Mesothelial cell of epicardium (in vitro differentiated cells): ENCODE data around the gene CPLX1. TPM values are rescaled to one million over a fixed set of nuclear protein-coding genes. Genes with fewer than 3 reads are reported as not detected.

Experiments
- DNase-seq, 2 experiments: peaks; one replicate each; pipeline ENCODE4 v3.0.0; 2021; ENCODE audit warnings: low spot score in 2 of 2; ENCODE audit not compliant: unreplicated experiment in 2 of 2
- H3K27ac Mint-ChIP-seq: 2 replicates; pipeline ENCODE4 v1.8.0; 2021; ENCODE audit warnings: mixed read lengths
- H3K27me3 Mint-ChIP-seq: 2 replicates; pipeline ENCODE4 v1.8.0; 2021; ENCODE audit warnings: low read depth, mixed read lengths
- H3K36me3 Mint-ChIP-seq: 2 replicates; pipeline ENCODE4 v1.8.0; 2021; ENCODE audit warnings: mixed read lengths
- H3K4me1 Mint-ChIP-seq: 2 replicates; pipeline ENCODE4 v1.8.0; 2021; ENCODE audit warnings: mixed read lengths
- H3K4me3 Mint-ChIP-seq: 2 replicates; pipeline ENCODE4 v1.8.0; 2021; ENCODE audit warnings: mild to moderate bottlenecking, moderate library complexity, mixed read lengths
- H3K9me3 Mint-ChIP-seq: 2 replicates; pipeline ENCODE4 v1.8.0; 2021; ENCODE audit warnings: mixed read lengths
- total RNA-seq: library from RNA; stranded (reverse); gene quantifications from 3 replicates; pipeline ENCODE4 v1.2.1, GENCODE V29; 2021
- TF ChIP-seq, protein P1 (sequence below): fragments of 200-600 bp; sonication (generic); IDR thresholded peaks from one replicate; pipeline ENCODE4 v1.5.0; 2021; ENCODE audit warnings: antibody characterized with exemption; ENCODE audit not compliant: unreplicated experiment

CPLX1 gene
- total RNA-seq, 1 donor from 2014 or later, result 4.6 TPM

DNA sequence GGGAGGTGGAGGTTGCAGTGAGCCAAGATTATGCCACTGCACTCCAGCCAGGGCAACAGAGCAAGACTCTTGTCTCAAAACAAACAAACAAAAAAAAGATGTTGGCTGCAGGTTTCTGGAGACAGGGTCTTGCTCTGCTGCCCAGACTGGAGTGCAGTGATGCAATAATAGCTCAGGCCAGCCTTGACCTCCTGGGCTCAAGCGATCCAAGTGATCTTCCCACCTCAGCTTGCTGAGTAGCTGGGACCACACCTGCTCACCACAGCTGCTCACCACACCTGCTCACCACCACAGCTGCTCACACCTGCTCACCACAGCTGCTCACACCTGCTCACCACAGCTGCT is 29.9 kb upstream of the CPLX1 start:
- Mint-ChIP-seq H3K4me1 (no peaks in the 10 kb centered on the region), H3K27ac (no peak overlapping the region), H3K4me3 (no peak overlapping the region), H3K27me3 (no peaks in the 10 kb centered on the region), H3K36me3 (peaks cover 44% of the 10 kb centered on the region), H3K9me3 (no peaks in the 10 kb centered on the region)
- no peak for DNase-seq
- TF ChIP-seq, protein P1, sequence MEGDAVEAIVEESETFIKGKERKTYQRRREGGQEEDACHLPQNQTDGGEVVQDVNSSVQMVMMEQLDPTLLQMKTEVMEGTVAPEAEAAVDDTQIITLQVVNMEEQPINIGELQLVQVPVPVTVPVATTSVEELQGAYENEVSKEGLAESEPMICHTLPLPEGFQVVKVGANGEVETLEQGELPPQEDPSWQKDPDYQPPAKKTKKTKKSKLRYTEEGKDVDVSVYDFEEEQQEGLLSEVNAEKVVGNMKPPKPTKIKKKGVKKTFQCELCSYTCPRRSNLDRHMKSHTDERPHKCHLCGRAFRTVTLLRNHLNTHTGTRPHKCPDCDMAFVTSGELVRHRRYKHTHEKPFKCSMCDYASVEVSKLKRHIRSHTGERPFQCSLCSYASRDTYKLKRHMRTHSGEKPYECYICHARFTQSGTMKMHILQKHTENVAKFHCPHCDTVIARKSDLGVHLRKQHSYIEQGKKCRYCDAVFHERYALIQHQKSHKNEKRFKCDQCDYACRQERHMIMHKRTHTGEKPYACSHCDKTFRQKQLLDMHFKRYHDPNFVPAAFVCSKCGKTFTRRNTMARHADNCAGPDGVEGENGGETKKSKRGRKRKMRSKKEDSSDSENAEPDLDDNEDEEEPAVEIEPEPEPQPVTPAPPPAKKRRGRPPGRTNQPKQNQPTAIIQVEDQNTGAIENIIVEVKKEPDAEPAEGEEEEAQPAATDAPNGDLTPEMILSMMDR, result no peak

DNA sequence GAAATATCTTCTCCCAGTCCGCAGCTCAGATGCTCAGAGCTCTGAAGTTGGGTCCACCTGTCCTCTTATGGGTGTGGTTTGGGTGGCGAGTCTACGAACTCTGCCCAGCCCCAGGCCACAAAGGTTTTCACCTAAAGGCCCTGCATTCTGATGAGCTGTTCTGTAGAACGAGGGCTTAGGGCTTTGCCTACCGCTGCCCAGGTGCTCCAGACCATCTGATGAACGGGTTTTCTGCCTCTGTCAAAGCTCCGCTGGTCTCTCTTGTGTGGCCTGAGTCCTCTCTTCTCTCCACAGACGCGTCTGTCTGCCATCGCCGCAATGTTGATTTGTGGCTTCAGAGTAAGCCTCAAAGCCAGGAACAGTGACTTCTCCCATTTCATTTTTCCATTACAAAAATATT is 28.4 kb upstream of the CPLX1 start:
- H3K9me3 Mint-ChIP-seq, result no peaks in the 10 kb centered on the region
- no peak overlapping the region for H3K4me3 Mint-ChIP-seq
- no peaks in the 10 kb centered on the region for H3K27me3 Mint-ChIP-seq
- H3K36me3 Mint-ChIP-seq, result peaks cover 38% of the 10 kb centered on the region
- TF ChIP-seq, protein P1, result no peak
- no peak for DNase-seq
- H3K4me1 Mint-ChIP-seq, result no peaks in the 10 kb centered on the region
- H3K27ac Mint-ChIP-seq, result no peak overlapping the region

DNA sequence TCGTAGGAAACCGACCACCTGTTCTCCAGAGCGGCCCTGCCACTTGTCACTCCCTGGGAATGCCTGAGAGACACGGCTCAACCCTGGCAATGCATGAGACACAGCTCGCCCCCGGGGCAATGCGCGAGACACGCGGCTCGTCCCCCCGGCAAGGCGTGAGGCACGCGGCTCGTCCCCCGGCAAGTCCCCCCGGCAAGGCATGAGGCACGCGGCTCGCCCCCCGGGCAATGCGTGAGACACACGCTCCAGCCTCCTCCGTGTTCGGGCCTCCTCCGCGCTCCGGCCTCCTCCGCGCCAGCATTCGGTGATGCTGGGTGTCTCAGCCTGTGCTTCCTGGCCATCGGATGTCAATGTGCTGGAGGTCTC is 27.5 kb upstream of the CPLX1 start:
- H3K36me3 Mint-ChIP-seq, result peaks cover 37% of the 10 kb centered on the region
- DNase-seq, result no peak
- no peak overlapping the region for H3K4me3 Mint-ChIP-seq
- no peak overlapping the region for H3K27ac Mint-ChIP-seq
- no peaks in the 10 kb centered on the region for H3K9me3 Mint-ChIP-seq
- TF ChIP-seq, protein P1, result no peak
- no peaks in the 10 kb centered on the region for H3K27me3 Mint-ChIP-seq
- no peaks in the 10 kb centered on the region for H3K4me1 Mint-ChIP-seq

DNA sequence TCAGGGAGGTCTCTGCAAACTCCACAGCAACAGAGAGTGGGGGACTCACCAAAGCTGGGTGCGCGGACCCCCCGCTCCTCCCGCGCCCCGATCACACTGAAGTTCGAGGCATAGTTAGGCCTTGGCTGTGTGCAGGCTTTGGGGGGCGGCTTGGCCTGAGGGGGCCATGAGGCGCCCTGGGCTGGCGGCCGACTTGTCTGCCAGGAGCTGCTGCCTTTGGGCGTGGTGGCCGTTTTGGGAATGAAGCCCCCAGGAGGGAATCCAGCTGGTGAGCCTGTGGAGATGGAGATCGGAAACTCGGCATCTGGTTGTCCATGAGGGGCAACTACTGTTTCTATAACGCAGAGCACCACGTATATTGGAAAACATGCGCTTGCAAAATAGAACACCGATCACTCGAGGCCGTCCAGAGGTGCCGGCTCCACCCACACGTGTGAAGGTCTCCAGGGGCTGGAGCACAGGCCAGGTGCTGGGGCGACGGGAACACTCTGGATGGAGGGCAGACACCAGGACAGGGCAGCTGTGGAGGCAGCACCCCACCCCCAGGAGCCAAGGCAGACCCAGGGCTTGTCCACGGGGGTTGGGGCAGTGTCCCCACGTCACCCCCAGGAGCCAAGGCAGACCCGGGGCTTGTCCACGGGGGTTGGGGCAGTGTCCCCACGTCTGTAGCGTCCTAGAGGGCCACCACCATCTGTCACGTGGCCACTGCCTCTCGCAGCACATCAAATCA is 25.9 kb upstream of the CPLX1 start:
- Mint-ChIP-seq H3K4me1 (no peaks in the 10 kb centered on the region), H3K27ac (no peak overlapping the region)

DNA sequence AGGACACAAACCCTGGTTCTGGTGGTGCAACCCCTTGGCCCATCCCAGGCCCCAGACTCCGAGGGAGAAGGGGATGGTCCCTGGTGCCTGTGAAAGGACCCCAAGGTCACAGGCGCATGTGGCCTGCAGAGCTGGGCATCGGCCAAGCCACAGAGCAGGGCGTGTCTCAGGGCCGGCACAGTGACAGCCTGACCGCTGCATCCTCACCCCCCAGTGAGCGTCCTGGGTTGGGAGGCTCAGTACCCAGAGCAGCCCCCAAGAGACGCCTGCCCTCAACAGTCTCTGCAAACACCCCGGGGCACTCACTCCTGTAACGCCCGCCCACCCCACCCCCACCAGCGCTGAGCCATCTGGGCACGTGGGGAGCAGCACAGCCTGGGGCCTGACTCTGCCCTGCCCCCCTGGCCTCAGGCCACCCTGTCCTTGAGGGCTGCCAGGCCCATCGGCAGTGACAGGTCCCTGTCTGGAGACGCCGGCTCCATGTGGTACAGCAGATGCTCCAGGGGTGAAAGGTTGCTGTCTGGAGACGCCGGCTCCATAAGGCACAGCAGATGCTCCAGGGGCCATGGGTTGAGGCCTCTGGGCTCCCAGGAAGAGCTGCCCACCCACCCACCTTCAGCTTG is 24.5 kb upstream of the CPLX1 start:
- no peaks in the 10 kb centered on the region for H3K9me3 Mint-ChIP-seq
- DNase-seq, result no peak
- no peak overlapping the region for H3K4me3 Mint-ChIP-seq
- no peaks in the 10 kb centered on the region for H3K27me3 Mint-ChIP-seq
- TF ChIP-seq, protein P1, result no peak
- H3K27ac Mint-ChIP-seq, result no peak overlapping the region
- peaks cover 5% of the 10 kb centered on the region for H3K4me1 Mint-ChIP-seq
- H3K36me3 Mint-ChIP-seq, result peaks cover 21% of the 10 kb centered on the region

More for the DNA sequence above, 25.9 kb upstream of the CPLX1 start:
- TF ChIP-seq, protein P1, result no peak
- no peak for DNase-seq
- Mint-ChIP-seq H3K9me3 (no peaks in the 10 kb centered on the region), H3K36me3 (peaks cover 30% of the 10 kb centered on the region), H3K4me3 (no peak overlapping the region), H3K27me3 (no peaks in the 10 kb centered on the region)
